Superior temporal gyrus (tissue), 1 donor: ENCODE data around the gene JARID2.

ENCODE experiments used
- DNase-seq: peaks from one replicate; pipeline ENCODE4 v3.0.0-alpha.2; 2016; ENCODE audit errors: extremely low spot score

Gene JARID2

GRCh38 chr6:15374119-15374518 is 128.2 kb downstream of the JARID2 start:
- no peak for DNase-seq

GRCh38 chr6:15375018-15375417 is 129.1 kb downstream of the JARID2 start:
- DNase-seq = no peak

- DNase-seq = no peak
Measured at GRCh38 chr6:15375638-15376290, 129.9 kb downstream of the JARID2 start.

GRCh38 chr6:15376900-15377487 is 131.1 kb downstream of the JARID2 start:
- no peak for DNase-seq

GRCh38 chr6:15378272-15378671 is 132.4 kb downstream of the JARID2 start:
- DNase-seq = no peak

- no peak for DNase-seq
Measured at GRCh38 chr6:15378866-15379265, 133.0 kb downstream of the JARID2 start.

- no peak for DNase-seq
Measured at GRCh38 chr6:15380351-15380750, 134.5 kb downstream of the JARID2 start.

GRCh38 chr6:15382089-15382488 is 136.2 kb downstream of the JARID2 start:
- DNase-seq = no peak

GRCh38 chr6:15382712-15383111 is 136.8 kb downstream of the JARID2 start:
- no peak for DNase-seq

GRCh38 chr6:15384901-15385300 is 139.0 kb downstream of the JARID2 start:
- peak; percentile 43 for DNase-seq

- no peak for DNase-seq
Measured at GRCh38 chr6:15385521-15385920, 139.7 kb downstream of the JARID2 start.

GRCh38 chr6:15386110-15386755 is 140.4 kb downstream of the JARID2 start:
- no peak for DNase-seq

- peak; percentile 9 for DNase-seq
Measured at GRCh38 chr6:15386756-15387112, 140.9 kb downstream of the JARID2 start.

- no peak for DNase-seq
Measured at GRCh38 chr6:15387118-15387517, 141.2 kb downstream of the JARID2 start.

- DNase-seq = peak; percentile 50
Measured at GRCh38 chr6:15389084-15389764, 143.4 kb downstream of the JARID2 start.

- peak; percentile 80 for DNase-seq
Measured at GRCh38 chr6:15389765-15390723, 144.2 kb downstream of the JARID2 start.

GRCh38 chr6:15391500-15391899 is 145.6 kb downstream of the JARID2 start:
- DNase-seq = peak; percentile 44

GRCh38 chr6:15392182-15392581 is 146.3 kb downstream of the JARID2 start:
- no peak for DNase-seq

- DNase-seq = no peak
Measured at GRCh38 chr6:15393605-15394004, 147.7 kb downstream of the JARID2 start.

GRCh38 chr6:15395087-15395486 is 149.2 kb downstream of the JARID2 start:
- DNase-seq = no peak

- no peak for DNase-seq
Measured at GRCh38 chr6:15396808-15397207, 150.9 kb downstream of the JARID2 start.
